ENCODE data around the gene WDFY3. TPM values are rescaled to one million over a fixed set of nuclear protein-coding genes. Genes with fewer than 3 reads are reported as not detected.

Gene WDFY3
- total and polyA plus RNA-seq, 9 of the 15 experiments (the other 6 are each of a cell fraction or from before 2014, with no cell fraction given) = 0.58 to 13.5 (median 9.4) TPM

- H2AFZ ChIP-seq (ENCODE audit: low read depth, low read length) = no peak overlapping the region
- in situ Hi-C loops (cut with MboI) (no loop called here), intact Hi-C loops (cut with micrococcal nuclease) (no loop called here)
- no peak overlapping the region for H3K4me3 ChIP-seq
- H3K4me2 ChIP-seq (ENCODE audit: insufficient read depth, low read length) = no peak overlapping the region
- no peaks in the 10 kb centered on the region for H3K27me3 ChIP-seq (ENCODE audit: control insufficient read depth in 2 of 2, insufficient read depth in 2 of 2, low read length in 2 of 2)
- TF ChIP-seq ZNF121 (CRISPR knock-in tag; conservative IDR thresholded peaks at IDR 0.05) = 0 out of 2 replicates have a peak, but pooled peaks have one; percentile 17
- no peak for TF ChIP-seq RFX1 (IDR thresholded peaks at IDR 0.05)
- 54% methylated on average over 3 of the region's 3 CpGs for WGBS (ENCODE audit: insufficient coverage, low coverage, missing lambda C conversion rate)
- no peaks in the 10 kb centered on the region for H4K20me1 ChIP-seq (replicated peaks; ENCODE audit: control insufficient read depth, insufficient read depth, low read length)
- DNase-seq (ENCODE audit: extremely low read depth in 1 of 4, low spot score in 3 of 4) (no peak), ATAC-seq (no peak), FAIRE-seq (no peak)
- no peak overlapping the region for H3K27ac ChIP-seq (ENCODE audit: extremely low read depth, low read depth, low read length)
- H3K9me1 ChIP-seq (ENCODE audit: control insufficient read depth, insufficient read depth, low read length) = no peaks in the 10 kb centered on the region
- no TSS peak for BruUV-seq (replicated peaks)
- ChIA-PET POLR2A (no interaction called here), CTCF (ENCODE audit: low intra/inter-chr PET ratio) (no interaction called here)
- no peaks in the 10 kb centered on the region for H3K36me3 ChIP-seq (ENCODE audit: control insufficient read depth, insufficient read depth, low read length)
- H3K4me1 ChIP-seq (replicated peaks in 1 of 2; ENCODE audit: control insufficient read depth in 2 of 2, insufficient read depth in 2 of 2, low read length in 2 of 2) = no peaks in the 10 kb centered on the region
- no peaks in the 10 kb centered on the region for H3K79me2 ChIP-seq (ENCODE audit: control insufficient read depth, insufficient read depth, low read length)
- no peak overlapping the region for H3K9ac ChIP-seq (ENCODE audit: insufficient read depth in 1 of 2, low read depth in 2 of 2, low read length in 2 of 2)
- H3K9me3 ChIP-seq (replicated peaks; ENCODE audit: control insufficient read depth, insufficient read depth, low read depth, low read length) = no peaks in the 10 kb centered on the region
Observed at GRCh38 chr4:84899616-84900015, 66.9 kb downstream of the WDFY3 start.

- H2AFZ ChIP-seq (ENCODE audit: low read depth, low read length) = no peak overlapping the region
- POLR2A ChIA-PET = interaction anchor here (0.7 kb wide), 1 partner anchor 531 kb away, joined by 3 read pairs; no protein-coding TSS in a partner anchor
- no peaks in the 10 kb centered on the region for H3K27me3 ChIP-seq (ENCODE audit: control insufficient read depth in 2 of 2, insufficient read depth in 2 of 2, low read length in 2 of 2)
- intact Hi-C loops (cut with micrococcal nuclease) (no loop called here), in situ Hi-C loops (cut with MboI) (no loop called here)
- H3K4me3 ChIP-seq = no peak overlapping the region
- no peaks in the 10 kb centered on the region for H3K4me1 ChIP-seq (replicated peaks in 1 of 2; ENCODE audit: control insufficient read depth in 2 of 2, insufficient read depth in 2 of 2, low read length in 2 of 2)
- no peak overlapping the region for H3K4me2 ChIP-seq (ENCODE audit: insufficient read depth, low read length)
- 41% methylated on average over 5 of the region's 6 CpGs for WGBS (ENCODE audit: insufficient coverage, low coverage, missing lambda C conversion rate)
- no peaks in the 10 kb centered on the region for H3K9me1 ChIP-seq (ENCODE audit: control insufficient read depth, insufficient read depth, low read length)
- no peak for TF ChIP-seq NFATC3 (IDR thresholded peaks at IDR 0.05)
- H3K36me3 ChIP-seq (ENCODE audit: control insufficient read depth, insufficient read depth, low read length) = no peaks in the 10 kb centered on the region
- DNase-seq (ENCODE audit: extremely low read depth in 1 of 4, low spot score in 3 of 4) = no peak
- CTCF ChIA-PET (ENCODE audit: low intra/inter-chr PET ratio) = no interaction called here
- no peaks in the 10 kb centered on the region for H4K20me1 ChIP-seq (replicated peaks; ENCODE audit: control insufficient read depth, insufficient read depth, low read length)
- no peaks in the 10 kb centered on the region for H3K79me2 ChIP-seq (ENCODE audit: control insufficient read depth, insufficient read depth, low read length)
- no peaks in the 10 kb centered on the region for H3K9me3 ChIP-seq (replicated peaks; ENCODE audit: control insufficient read depth, insufficient read depth, low read depth, low read length)
- no peak overlapping the region for H3K9ac ChIP-seq (ENCODE audit: insufficient read depth in 1 of 2, low read depth in 2 of 2, low read length in 2 of 2)
- no peak for ATAC-seq
- no peak for FAIRE-seq
- BruUV-seq (replicated peaks) = no TSS peak
- no peak overlapping the region for H3K27ac ChIP-seq (ENCODE audit: extremely low read depth, low read depth, low read length)
Observed at GRCh38 chr4:84897516-84897915, 69.0 kb downstream of the WDFY3 start.
